ENCODE measurements around the gene B4GALT1.

DNA sequence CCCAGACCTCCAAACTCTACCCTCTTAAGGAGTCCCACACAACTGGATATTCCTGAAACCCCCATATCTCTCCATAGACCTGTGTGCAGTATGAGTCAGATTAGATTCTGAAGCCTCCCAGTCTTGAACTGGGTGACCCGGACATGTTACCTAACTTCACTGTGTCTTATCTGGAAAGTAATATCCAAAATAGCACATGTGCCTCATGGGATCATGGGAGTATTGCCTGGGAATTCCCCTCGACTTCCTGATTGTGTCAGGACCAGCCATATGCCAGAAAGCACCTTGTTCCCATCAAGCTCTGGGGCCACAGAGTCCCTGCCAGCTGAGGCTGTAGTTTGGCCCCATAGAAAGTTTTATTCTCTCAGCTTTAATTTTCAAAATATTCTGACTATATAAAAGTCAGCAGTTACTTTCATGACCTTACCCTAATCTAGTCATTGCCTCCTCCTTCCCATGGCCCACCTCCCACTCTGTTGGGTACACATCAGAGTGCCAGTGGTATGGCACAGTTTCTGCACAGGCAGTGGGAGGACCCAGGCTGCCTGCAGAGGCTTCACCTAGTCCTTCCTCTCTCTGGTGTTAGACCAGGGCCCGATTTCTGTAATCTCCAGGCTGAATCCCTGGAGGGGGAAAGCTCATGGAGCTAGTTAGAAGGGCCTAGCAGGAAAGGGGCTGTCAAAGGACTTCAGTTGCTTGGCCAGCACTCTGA lies 19.5 kb upstream of the B4GALT1 start:
- no peak for TF ChIP-seq SIN3A (IDR thresholded peaks at IDR 0.05; ENCODE audit: borderline replicate concordance, insufficient read depth, low read length)
- TF ChIP-seq, protein P1, sequence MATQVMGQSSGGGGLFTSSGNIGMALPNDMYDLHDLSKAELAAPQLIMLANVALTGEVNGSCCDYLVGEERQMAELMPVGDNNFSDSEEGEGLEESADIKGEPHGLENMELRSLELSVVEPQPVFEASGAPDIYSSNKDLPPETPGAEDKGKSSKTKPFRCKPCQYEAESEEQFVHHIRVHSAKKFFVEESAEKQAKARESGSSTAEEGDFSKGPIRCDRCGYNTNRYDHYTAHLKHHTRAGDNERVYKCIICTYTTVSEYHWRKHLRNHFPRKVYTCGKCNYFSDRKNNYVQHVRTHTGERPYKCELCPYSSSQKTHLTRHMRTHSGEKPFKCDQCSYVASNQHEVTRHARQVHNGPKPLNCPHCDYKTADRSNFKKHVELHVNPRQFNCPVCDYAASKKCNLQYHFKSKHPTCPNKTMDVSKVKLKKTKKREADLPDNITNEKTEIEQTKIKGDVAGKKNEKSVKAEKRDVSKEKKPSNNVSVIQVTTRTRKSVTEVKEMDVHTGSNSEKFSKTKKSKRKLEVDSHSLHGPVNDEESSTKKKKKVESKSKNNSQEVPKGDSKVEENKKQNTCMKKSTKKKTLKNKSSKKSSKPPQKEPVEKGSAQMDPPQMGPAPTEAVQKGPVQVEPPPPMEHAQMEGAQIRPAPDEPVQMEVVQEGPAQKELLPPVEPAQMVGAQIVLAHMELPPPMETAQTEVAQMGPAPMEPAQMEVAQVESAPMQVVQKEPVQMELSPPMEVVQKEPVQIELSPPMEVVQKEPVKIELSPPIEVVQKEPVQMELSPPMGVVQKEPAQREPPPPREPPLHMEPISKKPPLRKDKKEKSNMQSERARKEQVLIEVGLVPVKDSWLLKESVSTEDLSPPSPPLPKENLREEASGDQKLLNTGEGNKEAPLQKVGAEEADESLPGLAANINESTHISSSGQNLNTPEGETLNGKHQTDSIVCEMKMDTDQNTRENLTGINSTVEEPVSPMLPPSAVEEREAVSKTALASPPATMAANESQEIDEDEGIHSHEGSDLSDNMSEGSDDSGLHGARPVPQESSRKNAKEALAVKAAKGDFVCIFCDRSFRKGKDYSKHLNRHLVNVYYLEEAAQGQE (IDR thresholded peaks at IDR 0.05; ENCODE audit: insufficient read depth in 1 of 2, low read depth in 2 of 2, low read length in 2 of 2): no peak
- TF ChIP-seq POLR2AphosphoS5 (IDR thresholded peaks at IDR 0.05; ENCODE audit: low read depth, low read length): no peak
- no peak for TF ChIP-seq TAF1 (IDR thresholded peaks at IDR 0.05; ENCODE audit: borderline replicate concordance, insufficient read depth, low read length)
- TF ChIP-seq FOXP2 (optimal IDR thresholded peaks at IDR 0.05; ENCODE audit: borderline replicate concordance, extremely low read depth, extremely low read length, insufficient read depth): no peak

Data from PFSK-1 (cell line).